HG02852 (cell line): ENCODE measurements around the gene SLC35E2B.
"Not testable (repeated sequence)": the region's sequence is repeated elsewhere in the genome, so short reads cannot be mapped to it uniquely, and the experiment has no call there.

Experiments used
- ATAC-seq: cut with Tn5 transposase; IDR thresholded peaks from one replicate; pipeline ENCODE4 v1.9.1; 2021; ENCODE audit warnings: mild to moderate bottlenecking, moderate library complexity; ENCODE audit not compliant: unreplicated experiment

SLC35E2B gene

DNA sequence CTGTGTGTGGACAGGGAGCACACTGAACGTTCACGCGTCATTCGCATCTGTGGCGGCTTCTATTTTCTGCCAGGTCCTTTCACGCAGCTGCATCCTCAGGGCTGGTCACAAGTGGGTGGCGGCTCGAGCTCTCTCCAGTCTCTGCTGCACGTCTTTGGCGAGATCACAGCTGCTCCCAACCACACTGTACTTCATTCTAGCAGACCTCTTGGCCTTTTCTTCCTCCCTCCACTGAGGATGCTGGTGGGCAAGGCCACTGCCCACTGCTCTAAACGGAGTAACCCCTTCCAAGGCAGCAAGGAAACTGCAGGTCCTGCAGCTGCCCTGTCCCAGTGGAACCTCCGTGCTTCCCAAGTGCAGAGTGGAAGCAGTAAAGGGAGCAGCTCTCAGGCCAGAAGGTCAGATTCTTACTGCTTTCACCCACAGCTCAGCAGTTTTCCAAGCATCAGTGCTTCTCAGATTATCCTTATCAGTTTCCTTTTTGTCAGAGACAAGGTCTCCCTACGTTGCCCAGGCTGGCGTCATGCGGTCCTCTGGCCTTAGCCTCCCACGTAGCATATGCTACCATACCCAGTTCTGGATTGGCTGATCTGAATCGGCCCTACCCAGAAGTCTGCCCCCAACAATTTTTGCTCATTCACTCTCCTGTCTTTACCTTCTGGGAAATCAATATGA is 44.9 kb downstream of the SLC35E2B start:
- not testable (repeated sequence) for ATAC-seq

- ATAC-seq = not testable (repeated sequence)
Measured at GRCh38 chr1:1646326-1646725, 46.3 kb downstream of the SLC35E2B start.

DNA sequence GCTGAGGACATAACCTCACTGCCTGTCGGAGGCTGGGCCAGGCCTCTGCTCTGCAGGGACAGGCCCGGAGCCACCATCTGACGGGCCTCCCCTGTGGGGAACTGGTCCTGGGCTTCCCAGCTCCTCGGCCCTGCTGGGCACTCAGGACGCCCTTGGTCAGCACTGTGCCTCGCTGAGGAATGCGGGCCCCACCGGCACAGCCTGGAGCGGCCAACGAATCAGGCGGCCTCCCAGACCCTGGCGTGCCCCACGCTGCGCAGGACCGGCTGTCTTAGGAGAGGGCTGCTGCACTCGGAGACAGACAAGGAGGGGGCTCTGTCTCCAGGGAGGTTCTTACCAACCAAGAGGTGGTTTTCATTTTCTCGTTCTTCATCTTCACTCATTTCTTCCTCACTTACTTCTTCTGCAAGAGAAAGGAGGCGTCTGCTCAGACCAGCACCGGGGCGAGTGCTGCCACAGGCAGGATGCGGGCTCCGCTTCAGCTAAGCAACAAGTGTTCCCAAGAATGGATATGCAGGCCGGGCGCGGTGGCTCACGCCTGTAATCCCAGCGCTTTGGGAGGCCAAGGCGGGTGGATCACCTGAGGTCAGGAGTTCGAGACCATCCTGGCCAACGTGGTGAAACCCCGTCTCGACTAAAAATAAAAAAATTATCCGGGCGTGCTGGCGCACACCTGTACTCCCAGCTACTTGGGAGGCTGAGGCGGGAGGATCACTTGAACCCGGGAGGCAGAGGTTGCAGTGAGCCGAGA is 51.7 kb downstream of the SLC35E2B start:
- ATAC-seq = not testable (repeated sequence)

DNA sequence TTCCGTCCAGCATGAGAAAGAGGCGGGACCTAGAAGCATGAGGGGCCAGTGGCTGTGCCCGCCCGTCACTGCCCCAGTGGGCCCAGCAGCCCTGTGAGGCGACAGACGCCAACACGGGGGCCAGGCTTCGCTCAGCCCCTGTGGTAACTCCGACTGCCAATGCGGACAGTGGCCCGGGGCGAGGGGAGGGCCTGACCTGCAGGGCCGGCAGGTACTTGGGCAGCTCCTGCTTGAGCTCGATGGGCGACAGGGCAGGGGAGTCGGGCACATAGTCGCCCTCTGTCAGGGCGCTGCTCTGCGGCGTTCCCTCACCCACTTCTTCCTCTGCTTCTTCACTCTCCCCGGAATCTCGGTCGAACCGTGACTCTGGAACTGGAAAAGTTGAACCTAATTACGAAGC is 52.5 kb downstream of the SLC35E2B start:
- ATAC-seq = not testable (repeated sequence)

DNA sequence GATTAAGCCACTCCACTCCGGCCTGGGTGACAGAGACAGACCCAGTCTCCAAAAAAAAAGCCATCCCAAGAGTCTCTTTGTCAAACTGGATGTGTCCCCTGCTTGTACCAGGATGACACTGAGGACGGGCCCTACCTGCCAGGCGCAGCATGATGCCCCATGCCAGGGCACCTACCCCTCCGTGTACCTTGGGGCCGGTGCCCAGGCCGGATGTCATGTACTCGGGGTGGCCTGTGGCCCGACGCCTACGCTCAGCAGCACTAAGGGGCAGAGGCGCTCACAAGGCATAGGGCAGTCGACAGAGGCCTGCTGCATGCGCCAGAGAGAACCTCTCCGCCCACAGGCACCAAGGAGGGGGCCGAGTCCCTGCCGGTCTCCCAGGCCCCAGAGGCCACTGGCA is 53.2 kb downstream of the SLC35E2B start:
- ATAC-seq = not testable (repeated sequence)

GRCh38 chr1:1638528-1638927 is 54.1 kb downstream of the SLC35E2B start:
- ATAC-seq = not testable (repeated sequence)

DNA sequence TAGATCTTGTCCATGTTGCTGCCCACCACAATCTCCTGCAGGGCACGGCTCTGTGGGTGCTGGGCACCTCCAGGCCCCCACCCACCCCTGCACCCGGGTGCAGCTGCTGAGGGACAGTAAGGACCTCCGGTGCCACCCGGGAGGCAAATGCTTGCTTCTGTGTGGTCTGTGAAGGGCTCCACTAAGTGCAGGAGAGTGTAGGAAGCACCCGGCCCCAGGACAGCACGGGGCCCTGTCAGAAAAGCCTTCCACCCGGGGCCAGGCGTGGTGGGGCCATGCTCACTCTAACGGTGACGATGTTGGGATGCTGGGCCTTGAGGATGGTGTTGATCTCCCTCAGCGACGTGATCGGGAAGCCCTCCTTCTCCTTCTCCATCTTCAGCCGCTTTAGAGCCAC is 55.1 kb downstream of the SLC35E2B start:
- not testable (repeated sequence) for ATAC-seq

DNA sequence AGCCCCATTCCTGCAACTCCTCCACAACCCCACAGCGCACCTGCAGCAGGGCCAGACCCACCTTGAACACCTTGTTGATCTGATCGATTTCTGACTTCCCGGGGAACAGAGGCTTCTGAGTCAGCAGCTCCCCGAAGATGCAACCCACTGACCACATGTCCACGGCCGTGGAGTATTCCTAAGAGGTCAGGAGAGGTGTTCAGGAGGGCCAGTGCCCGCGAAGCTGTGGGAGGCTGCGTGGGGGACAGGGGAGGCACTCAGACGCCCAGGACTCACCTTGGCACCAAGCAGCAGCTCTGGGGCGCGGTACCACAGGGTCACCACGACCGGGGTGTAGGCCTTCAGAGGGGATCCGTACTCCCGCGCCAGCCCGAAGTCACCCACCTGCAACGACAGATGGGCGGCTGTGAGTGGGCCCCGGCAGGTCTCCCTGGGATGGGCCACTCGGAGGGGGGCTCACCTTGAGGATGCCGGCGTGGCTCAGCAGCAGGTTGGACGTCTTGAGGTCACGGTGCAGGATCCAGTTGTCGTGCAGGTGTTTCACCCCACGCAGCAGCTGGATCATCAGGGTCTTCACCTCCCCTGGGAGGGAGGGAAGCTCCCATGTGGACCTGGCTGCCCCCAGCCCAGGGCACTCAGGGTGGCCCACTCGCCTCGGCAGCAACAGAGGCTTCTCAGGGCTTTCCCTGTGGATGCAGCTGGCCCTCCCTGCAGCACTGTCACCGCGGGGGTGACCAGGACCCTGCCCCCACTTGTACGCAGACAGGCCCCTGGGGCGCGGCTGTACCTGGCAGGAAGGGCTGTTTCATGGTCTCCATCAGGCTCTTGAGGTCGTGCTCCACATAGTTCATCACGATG is 55.7 kb downstream of the SLC35E2B start:
- not testable (repeated sequence) for ATAC-seq

DNA sequence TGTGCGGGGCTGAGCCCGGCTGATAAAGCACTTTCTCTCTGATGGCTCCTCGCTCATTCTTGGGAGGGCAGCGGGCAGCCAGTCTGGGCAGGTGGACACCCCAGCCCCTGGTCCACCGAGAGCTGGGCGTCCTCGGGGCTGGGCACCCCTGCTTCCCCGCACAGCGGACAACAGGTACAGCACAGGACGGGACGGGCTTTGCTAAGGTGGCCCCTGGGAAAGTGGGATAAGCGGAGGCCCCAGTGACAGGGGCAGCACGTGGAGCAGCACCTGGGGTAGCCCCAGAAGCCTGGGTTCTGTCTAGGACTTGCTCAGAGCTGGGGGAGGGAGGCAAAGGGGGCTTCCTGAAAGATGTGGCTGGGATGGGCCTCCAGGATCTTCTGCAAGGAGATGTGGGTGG is 58.0 kb downstream of the SLC35E2B start:
- ATAC-seq = not testable (repeated sequence)

DNA sequence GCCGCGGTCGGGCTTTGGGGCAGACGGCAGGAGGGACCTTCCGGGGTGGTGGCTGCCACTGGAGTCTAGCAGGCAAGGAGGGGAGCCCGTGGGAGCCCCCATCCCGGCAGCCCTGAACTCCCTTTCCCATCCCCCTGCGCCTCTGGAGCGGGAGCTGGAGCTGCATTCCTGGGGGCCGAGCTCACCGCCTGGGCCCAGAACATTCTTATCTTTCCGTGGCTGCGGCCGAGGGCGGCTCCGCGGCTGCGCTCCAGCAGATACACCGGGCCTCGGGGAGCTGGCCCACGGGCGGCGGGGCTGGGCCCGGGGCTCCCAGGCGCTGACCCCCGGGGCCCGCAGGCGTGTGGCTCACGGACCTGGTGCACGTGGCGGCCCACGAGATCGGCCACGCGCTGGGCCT is 59.2 kb downstream of the SLC35E2B start:
- ATAC-seq = not testable (repeated sequence)

DNA sequence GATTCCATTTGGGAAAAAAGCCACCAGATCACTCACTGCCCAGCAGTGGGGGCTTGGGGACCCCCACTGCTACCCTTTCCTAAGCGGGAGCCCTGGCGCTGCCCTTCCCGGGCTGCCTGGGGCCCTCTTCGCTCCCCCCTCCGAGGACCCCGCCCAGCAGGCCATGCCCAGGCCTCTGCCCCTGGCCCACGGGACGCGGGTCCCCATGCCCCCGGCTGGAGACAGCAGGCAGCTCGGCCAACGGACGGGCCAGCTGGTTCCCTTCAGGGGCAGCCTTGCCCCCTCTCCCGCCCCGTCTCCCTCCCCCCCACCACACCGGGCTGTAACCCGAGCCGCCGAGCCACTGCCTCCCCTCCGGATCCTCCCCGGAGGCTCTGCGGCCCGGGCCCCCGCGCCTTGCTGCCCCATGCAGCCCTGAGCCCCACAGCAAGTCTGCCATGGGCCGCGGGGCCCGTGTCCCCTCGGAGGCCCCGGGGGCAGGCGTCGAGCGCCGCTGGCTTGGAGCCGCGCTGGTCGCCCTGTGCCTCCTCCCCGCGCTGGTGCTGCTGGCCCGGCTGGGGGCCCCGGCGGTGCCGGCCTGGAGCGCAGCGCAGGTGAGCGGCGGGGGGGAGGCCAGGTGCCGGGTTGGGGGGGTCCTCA is 60.7 kb downstream of the SLC35E2B start, which contains the start of gene MMP23B:
Gene MMP23B, plus strand, starts transcription at position 392 of the 639 bp plus-strand sequence. Its CDS starts 46 bp downstream, at position 438.
- ATAC-seq = no peak

GRCh38 chr1:1630965-1631781 is 61.4 kb downstream of the SLC35E2B start:
- no peak for ATAC-seq

DNA sequence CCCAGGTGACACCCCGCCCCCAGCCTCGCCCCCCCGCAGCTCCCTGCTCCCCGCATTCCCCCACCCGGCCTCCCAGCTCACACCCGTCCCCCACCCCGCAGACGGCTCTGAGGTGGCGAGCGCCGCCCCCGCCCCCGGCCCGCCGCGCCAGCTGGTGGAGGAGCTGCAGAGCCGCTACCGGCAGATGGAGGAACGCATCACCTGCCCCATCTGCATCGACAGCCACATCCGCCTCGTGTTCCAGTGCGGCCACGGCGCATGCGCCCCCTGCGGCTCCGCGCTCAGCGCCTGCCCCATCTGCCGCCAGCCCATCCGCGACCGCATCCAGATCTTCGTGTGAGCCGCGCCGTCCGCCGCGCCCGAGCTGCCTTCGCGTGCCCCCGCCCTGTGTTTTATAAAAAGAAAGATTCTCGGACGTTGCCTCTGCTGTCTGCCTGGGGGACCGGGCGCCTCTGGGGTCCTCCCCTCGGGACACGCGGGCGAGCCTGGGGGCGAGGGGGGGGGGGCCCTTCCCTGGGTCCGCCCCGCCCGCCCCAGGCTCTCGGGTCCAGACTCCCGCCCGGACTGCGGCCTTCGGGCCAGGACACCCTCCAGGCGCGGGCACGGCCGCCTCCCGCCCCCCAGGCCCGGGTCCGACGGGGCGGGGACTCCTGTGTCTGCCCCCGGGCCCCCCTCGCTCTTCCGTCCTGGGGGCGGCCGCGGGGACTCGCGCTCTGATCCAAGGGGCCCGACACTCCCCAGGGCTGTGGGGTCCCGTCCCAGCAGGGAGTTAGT is 62.2 kb downstream of the SLC35E2B start:
- ATAC-seq = no peak

DNA sequence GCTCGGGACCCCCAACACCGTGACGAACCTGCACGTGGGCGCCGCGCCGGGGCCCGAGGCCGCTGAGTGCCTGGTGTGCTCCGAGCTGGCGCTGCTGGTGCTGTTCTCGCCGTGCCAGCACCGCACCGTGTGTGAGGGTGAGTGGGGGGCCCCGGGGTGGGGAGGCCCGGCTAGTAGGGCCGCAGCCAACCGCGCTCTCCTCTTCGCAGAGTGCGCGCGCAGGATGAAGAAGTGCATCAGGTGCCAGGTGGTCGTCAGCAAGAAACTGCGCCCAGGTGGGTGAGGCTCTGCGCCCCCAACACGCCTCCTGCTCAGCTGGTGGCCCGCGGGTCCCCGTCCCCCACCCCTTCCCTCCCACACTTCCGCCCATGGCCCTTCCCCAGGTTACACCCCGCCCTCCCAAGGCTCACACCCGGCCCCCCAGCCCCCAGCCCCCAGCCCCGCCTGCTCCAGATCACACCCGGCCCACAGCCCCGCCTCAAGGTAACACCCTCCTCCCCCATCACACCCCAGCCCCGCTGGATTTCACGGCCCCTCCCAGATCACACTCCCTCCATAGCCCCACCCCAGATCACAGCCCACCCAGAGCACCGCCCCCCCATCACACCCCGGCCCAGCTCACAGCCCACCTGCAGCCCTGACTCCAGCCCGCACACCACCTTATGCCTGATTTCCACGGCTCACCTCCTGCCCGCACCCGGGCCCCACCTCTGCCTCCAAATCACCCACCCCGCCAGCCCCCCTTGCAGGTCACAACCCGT is 63.0 kb downstream of the SLC35E2B start:
- ATAC-seq = no peak

DNA sequence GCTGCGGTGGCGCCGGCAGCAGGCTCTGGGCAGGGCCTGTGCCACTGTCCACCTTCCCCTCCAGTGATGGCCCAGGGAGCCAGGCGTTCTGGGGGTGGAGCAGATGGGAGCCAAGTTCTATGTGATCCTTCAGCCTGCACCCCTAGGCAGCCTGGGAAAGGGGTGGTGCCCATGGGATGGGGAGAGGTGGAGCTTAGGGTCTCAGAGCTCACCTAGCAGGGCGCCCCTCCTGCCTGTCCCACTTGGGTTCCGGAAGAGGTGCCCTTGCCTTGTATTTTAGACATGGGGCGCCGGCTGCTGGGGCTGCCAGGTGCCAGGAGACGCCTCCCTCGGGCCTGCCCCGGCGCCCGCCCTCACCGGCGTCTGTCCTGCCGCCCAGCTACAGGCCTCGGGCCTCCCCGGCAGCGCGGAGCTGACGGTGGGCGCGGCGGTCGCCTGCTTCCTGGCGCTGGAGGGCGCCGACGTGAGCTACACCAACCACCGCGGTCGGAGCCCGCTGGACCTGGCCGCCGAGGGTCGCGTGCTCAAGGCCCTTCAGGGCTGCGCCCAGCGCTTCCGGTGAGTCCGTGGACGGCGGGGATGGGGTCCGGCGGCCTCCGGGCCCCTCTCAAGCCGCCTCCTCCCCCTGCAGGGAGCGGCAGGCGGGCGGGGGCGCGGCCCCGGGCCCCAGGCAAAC is 63.7 kb downstream of the SLC35E2B start:
- ATAC-seq = no peak

GRCh38 chr1:1627829-1628753 is 64.5 kb downstream of the SLC35E2B start:
- no peak for ATAC-seq
